H1 (cell line): ENCODE results near the gene ARHGEF10L. TPM values are rescaled to one million over a fixed set of nuclear protein-coding genes. Genes with fewer than 3 reads are reported as not detected.

Experiments used
- CTCF ChIA-PET: fragments of 300-600 bp; sonication (Branson Sonifier 250); formaldehyde crosslinking; loops from one replicate; lab custom pipeline; 2021; ENCODE audit not compliant: partially characterized antibody; lab: Charles Lee
- POLR2A ChIA-PET: fragments of 300-600 bp; sonication (Branson Sonifier 250); formaldehyde crosslinking; loops from one replicate; lab custom pipeline; 2021; ENCODE audit warnings: inconsistent platforms; ENCODE audit not compliant: partially characterized antibody; lab: Charles Lee
- DNase-seq, 2 experiments: peaks; one replicate each; pipeline versions ENCODE4 v3.0.0 to v3.0.0-alpha.2; 2010 to 2022; ENCODE audit warnings: low spot score in 2 of 2, low read depth in 1 of 2, mixed read lengths in 1 of 2
- FAIRE-seq: peaks from 2 replicates; lab custom pipeline; 2011; peaks lifted over from hg19 to GRCh38; lab: Jason Lieb, UNC
- H2AFZ ChIP-seq: 2 replicates; pipeline ENCODE4 v1.8.1; 2012; ENCODE audit warnings: low read length, inconsistent platforms
- H2AK5ac ChIP-seq: 2 replicates; pipeline ENCODE4 v1.6.1; 2013; ENCODE audit warnings: low read depth, low read length
- H2BK120ac ChIP-seq: replicated peaks from 2 replicates; pipeline ENCODE3; 2013; ENCODE audit warnings: low read depth, low read length, inconsistent platforms
- H2BK12ac ChIP-seq: 2 replicates; pipeline ENCODE4 v1.6.1; 2013; ENCODE audit warnings: low read depth, low read length
- H2BK15ac ChIP-seq: 2 replicates; pipeline ENCODE4 v1.6.1; 2013; ENCODE audit warnings: low read length
- H2BK20ac ChIP-seq: 2 replicates; pipeline ENCODE4 v1.6.1; 2013; ENCODE audit warnings: low read length
- H2BK5ac ChIP-seq: 2 replicates; pipeline ENCODE4 v1.6.1; 2013; ENCODE audit warnings: low read depth, low read length
- H3K14ac ChIP-seq: 2 replicates; pipeline ENCODE4 v1.6.1; 2013; ENCODE audit warnings: inconsistent platforms; ENCODE audit not compliant: insufficient read length
- H3K18ac ChIP-seq: 2 replicates; pipeline ENCODE4 v1.6.1; 2013; ENCODE audit warnings: low read length; ENCODE audit errors: extremely low read depth
- H3K23ac ChIP-seq: 2 replicates; pipeline ENCODE4 v1.6.1; 2013; ENCODE audit warnings: inconsistent platforms; ENCODE audit not compliant: insufficient read length
- H3K23me2 ChIP-seq: 2 replicates; pipeline ENCODE4 v1.6.1; 2013; ENCODE audit warnings: low read depth, low read length
- H3K27ac ChIP-seq: 2 replicates; pipeline ENCODE4 v1.6.1; 2011; ENCODE audit warnings: low read depth, low read length, inconsistent platforms
- H3K27me3 ChIP-seq, 4 experiments: replicated peaks in 1 of 4; 1 replicate in 1 of 4; 2 replicates in 3 of 4; pipeline versions ENCODE4 v1.6.1 to v1.8.1; 2011 to 2013; ENCODE audit warnings: low read length in 3 of 4, mild to moderate bottlenecking in 3 of 4, inconsistent platforms in 2 of 4, mixed read lengths in 2 of 4, moderate library complexity in 1 of 4; ENCODE audit not compliant: control insufficient read depth in 3 of 4, insufficient read depth in 3 of 4; ENCODE audit errors: extremely low read depth in 1 of 4
- H3K36me3 ChIP-seq, 4 experiments: 2 replicates each; pipeline versions ENCODE4 v1.6.1 to v1.8.1; 2011 to 2013; ENCODE audit warnings: mild to moderate bottlenecking in 4 of 4, low read length in 3 of 4, moderate library complexity in 2 of 4, control low read depth in 1 of 4, inconsistent platforms in 1 of 4; ENCODE audit not compliant: insufficient read depth in 4 of 4, control insufficient read depth in 2 of 4
- H3K4ac ChIP-seq: replicated peaks from 2 replicates; pipeline ENCODE3; 2013; ENCODE audit warnings: low read length, low read depth, mixed read lengths, inconsistent platforms; ENCODE audit not compliant: insufficient read length
- H3K4me1 ChIP-seq, 4 experiments: replicated peaks in 1 of 4; 1 replicate in 1 of 4; 2 replicates in 3 of 4; pipeline versions ENCODE4 v1.6.1 to v1.8.1; 2011 to 2013; ENCODE audit warnings: low read length in 3 of 4, inconsistent platforms in 2 of 4, mixed read lengths in 1 of 4; ENCODE audit not compliant: insufficient read depth in 4 of 4, control insufficient read depth in 3 of 4
- H3K4me2 ChIP-seq, 2 experiments: 2 replicates each; pipeline versions ENCODE4 v1.6.1 to v1.8.1; 2011 to 2013; ENCODE audit warnings: low read depth in 2 of 2, low read length in 2 of 2, control low read depth in 1 of 2, inconsistent platforms in 1 of 2, mild to moderate bottlenecking in 1 of 2; ENCODE audit not compliant: insufficient read depth in 1 of 2
- H3K4me3 ChIP-seq, 4 experiments: fragments of 200-600, 300-600 bp in 1 of 4; sonication (generic), shearing (Covaris generic), sonication (Bioruptor Twin) in 1 of 4; 2 replicates each; pipeline versions ENCODE4 v1.5.1 to v1.8.1; 2011 to 2016; ENCODE audit warnings: low read length in 4 of 4, low read depth in 3 of 4, control low read depth in 2 of 4, inconsistent platforms in 2 of 4, mild to moderate bottlenecking in 2 of 4, mixed read lengths in 1 of 4, moderate library complexity in 1 of 4; ENCODE audit not compliant: insufficient read depth in 2 of 4; ENCODE audit errors: extremely low read depth in 1 of 4
- H3K56ac ChIP-seq: replicated peaks from 2 replicates; pipeline ENCODE3; 2013; ENCODE audit warnings: low read depth, mild to moderate bottlenecking, mixed read lengths, low read length, inconsistent platforms; ENCODE audit not compliant: insufficient read length
- H3K79me1 ChIP-seq: 2 replicates; pipeline ENCODE4 v1.6.1; 2013; ENCODE audit warnings: low read depth, low read length, control low read depth
- H3K79me2 ChIP-seq, 2 experiments: 2 replicates each; pipeline versions ENCODE4 v1.6.1 to v1.8.1; 2012 to 2013; ENCODE audit warnings: low read length in 2 of 2, mild to moderate bottlenecking in 2 of 2, inconsistent platforms in 1 of 2; ENCODE audit not compliant: insufficient read depth in 2 of 2, control insufficient read depth in 1 of 2
- H3K9ac ChIP-seq, 4 experiments: replicated peaks in 1 of 4; 1 replicate in 1 of 4; 2 replicates in 3 of 4; pipeline versions ENCODE4 v1.6.1 to v1.8.1; 2011 to 2013; ENCODE audit warnings: low read depth in 3 of 4, low read length in 3 of 4, control low read depth in 2 of 4, mild to moderate bottlenecking in 2 of 4, moderate library complexity in 2 of 4, inconsistent platforms in 1 of 4; ENCODE audit errors: extremely low read depth in 1 of 4
- H3K9me3 ChIP-seq, 2 experiments: 2 replicates each; pipeline versions ENCODE4 v1.6.1 to v1.8.1; 2012 to 2013; ENCODE audit warnings: mild to moderate bottlenecking in 2 of 2, moderate library complexity in 2 of 2, control low read depth in 1 of 2, inconsistent platforms in 1 of 2, low read depth in 1 of 2, low read length in 1 of 2, mixed read lengths in 1 of 2; ENCODE audit not compliant: insufficient read depth in 2 of 2
- H4K20me1 ChIP-seq, 2 experiments: replicated peaks in 1 of 2; 2 replicates each; pipeline versions ENCODE3 to v1.8.1; 2011 to 2013; ENCODE audit warnings: inconsistent platforms in 2 of 2, low read length in 2 of 2, mild to moderate bottlenecking in 1 of 2; ENCODE audit not compliant: insufficient read depth in 2 of 2, control insufficient read depth in 1 of 2
- H4K5ac ChIP-seq: 2 replicates; pipeline ENCODE4 v1.6.1; 2013; ENCODE audit warnings: low read length, low read depth, mixed read lengths, inconsistent platforms; ENCODE audit not compliant: insufficient read length
- H4K8ac ChIP-seq: 2 replicates; pipeline ENCODE4 v1.8.0; 2013; ENCODE audit warnings: mild to moderate bottlenecking, moderate library complexity, low read length, inconsistent platforms; ENCODE audit not compliant: insufficient read depth; ENCODE audit errors: extremely low read depth
- H4K91ac ChIP-seq: replicated peaks from 2 replicates; pipeline ENCODE3; 2013; ENCODE audit warnings: low read length, mixed read lengths, inconsistent platforms; ENCODE audit not compliant: insufficient read length
- BACH1 ChIP-seq: IDR thresholded peaks from 2 replicates; pipeline ENCODE4 v1.6.1; 2012; ENCODE audit warnings: low read length, improper control_type of control experiment
- CBX5 ChIP-seq: fragments of 300-800, 300-1000 bp; sonication (generic); IDR thresholded peaks from 2 replicates; pipeline ENCODE4 v1.7.1; 2016; ENCODE audit warnings: antibody characterized with exemption, low read length, low read depth
- CHD1 ChIP-seq: IDR thresholded peaks from 2 replicates; pipeline ENCODE4 v1.6.1; 2012; ENCODE audit warnings: low read depth, low read length, improper control_type of control experiment
- CTBP2 ChIP-seq: IDR thresholded peaks from 2 replicates; pipeline ENCODE4 v1.7.0; 2011; ENCODE audit warnings: borderline replicate concordance, mild to moderate bottlenecking, moderate library complexity, mixed read lengths, low read length; ENCODE audit not compliant: insufficient read depth, insufficient read length
- E2F6 ChIP-seq: IDR thresholded peaks from 2 replicates; pipeline ENCODE4 v1.6.1; 2012; ENCODE audit warnings: inconsistent platforms
- FOSL1 ChIP-seq: IDR thresholded peaks from 2 replicates; pipeline ENCODE4 v1.6.1; 2011; ENCODE audit warnings: mild to moderate bottlenecking, low read depth, low read length, moderate library complexity; ENCODE audit not compliant: insufficient read depth
- HDAC6 ChIP-seq: IDR thresholded peaks from one replicate; pipeline ENCODE4 v1.7.1; 2012; ENCODE audit warnings: low read depth, mild to moderate bottlenecking, inconsistent platforms, low read length, moderate library complexity
- PHF8 ChIP-seq: fragments of 200-600 bp; sonication (generic); conservative IDR thresholded peaks from 2 replicates; pipeline ENCODE4 v1.7.1; 2012; ENCODE audit warnings: low read depth, mild to moderate bottlenecking, inconsistent platforms, low read length, moderate library complexity
- RFX5 ChIP-seq: IDR thresholded peaks from 2 replicates; pipeline ENCODE4 v1.6.1; 2011; ENCODE audit warnings: low read depth, low read length, improper control_type of control experiment, borderline replicate concordance
- SAP30 ChIP-seq: fragments of 300-600 bp; sonication (generic); IDR thresholded peaks from 2 replicates; pipeline ENCODE4 v1.7.1; 2012; ENCODE audit warnings: low read length, moderate library complexity, mild to moderate bottlenecking, inconsistent platforms; ENCODE audit not compliant: insufficient read depth, insufficient replicate concordance
- WGBS, 2 experiments: shearing (Covaris generic) in 1 of 2; methylation state at CpG; one replicate each; pipeline versions ENCODE4 v1.1.6 to v1.1.7; 2013 to 2015; ENCODE audit warnings: low lambda C conversion rate in 2 of 2, mixed read lengths in 2 of 2, inconsistent platforms in 1 of 2, low coverage in 1 of 2, missing lambda C conversion rate in 1 of 2; ENCODE audit not compliant: insufficient replicate concordance in 2 of 2, insufficient coverage in 1 of 2, insufficient read length in 1 of 2; ENCODE audit errors: extremely low coverage in 1 of 2, missing lambda C conversion rate in 1 of 2; 5-methylcytosine and 5-hydroxymethylcytosine counted together
- polyA plus RNA-seq, 7 experiments: library from polyadenylated mRNA; depleted of rRNA in 3 of 7; stranded (reverse) in 5 of 7; unstranded in 2 of 7; fragments of >200 nt in 5 of 7; fragments of 200-250 nt in 2 of 7; gene quantifications; 1 replicate in 5 of 7; 2 replicates in 1 of 7; 4 replicates in 1 of 7; pipeline versions ENCODE4 v1.2.1 to v1.2.3, GENCODE V29; 2011 to 2013; ENCODE audit warnings: missing spikeins in 2 of 7, mixed read lengths in 2 of 7
- total RNA-seq: library from RNA; stranded (reverse); fragmentation: NEBNext Ultra II Directional; extraction: Animal tissue kit (Norgen Biotek cat#: 25700); gene quantifications from 2 replicates; pipeline ENCODE4 v1.2.1, GENCODE V29; 2021

The ARHGEF10L gene
- total and polyA plus RNA-seq, 2 of the 8 experiments (the other 6 are each of a cell fraction or from before 2014, with no cell fraction given): 33.6 to 39.6 TPM

- Histone ChIP-seq H4K91ac (no peak overlapping the region), H2BK5ac (no peak overlapping the region), H4K8ac (no peak overlapping the region), H3K9ac (no peak overlapping the region), H2BK12ac (no peak overlapping the region), H3K79me2 (peaks cover 0 to 4% of the 10 kb centered on the region in 2 experiments; a peak in 1 of 4 replicates), H2BK120ac (no peak overlapping the region), H3K36me3 (no peaks in the 10 kb centered on the region; a peak in 2 of 8 replicates), H3K9me3 (no peaks in the 10 kb centered on the region), H3K18ac (no peak overlapping the region), H3K14ac (no peak overlapping the region), H2BK15ac (no peak overlapping the region), H3K27ac (no peak overlapping the region), H4K5ac (no peak overlapping the region), H3K23me2 (no peaks in the 10 kb centered on the region), H4K20me1 (no peaks in the 10 kb centered on the region), H3K4me3 (no peak overlapping the region), H2BK20ac (no peak overlapping the region), H2AFZ (no peak overlapping the region), H3K56ac (no peak overlapping the region), H3K79me1 (peaks cover 14% of the 10 kb centered on the region), H3K4me1 (peaks cover 0 to 2% (median under 1%) of the 10 kb centered on the region in 4 experiments; a peak in 3 of 7 replicates), H2AK5ac (no peak overlapping the region), H3K23ac (no peak overlapping the region), H3K27me3 (no peaks in the 10 kb centered on the region; a peak in 1 of 7 replicates), H3K4ac (no peak overlapping the region), H3K4me2 (no peak overlapping the region)
- WGBS, 2 experiments: 97% methylated on average over 9 of the region's 9 CpGs; no CpG with 5 or more reads in 1 of the 2 experiments
- FAIRE-seq (no peak), DNase-seq (no peak)
- ChIA-PET CTCF (interaction anchor here (0.9 to 86.2 kb wide), 5 partner anchors 9 to 103 kb away, joined by 4 to 1640 read pairs (median 39); no protein-coding TSS in a partner anchor), POLR2A (interaction anchor here (0.9 to 1.0 kb wide), 2 partner anchors 10 to 12 kb away, joined by 3 read pairs; no protein-coding TSS in a partner anchor)
- TF ChIP-seq BACH1 (no peak), CTBP2 (no peak), HDAC6 (no peak), RFX5 (no peak), CHD1 (no peak), CBX5 (no peak), PHF8 (no peak), E2F6 (no peak), SAP30 (no peak), FOSL1 (no peak)
These were observed 58.2 kb downstream of the ARHGEF10L start for GRCh38 chr1:17597651-17598050.
